HepG2 (cell line): ENCODE data around the gene PRELID2.

Source experiments
- EP300 ChIP-seq, 3 experiments: sonication (generic) in 1 of 3; formaldehyde crosslinking in 1 of 3; IDR thresholded peaks; 2 replicates each; pipeline versions ENCODE4 v1.5.1 to v1.6.1; 2011 to 2020; ENCODE audit warnings: low read depth in 2 of 3, low read length in 2 of 3, borderline replicate concordance in 1 of 3, improper control_type of control experiment in 1 of 3, mild to moderate bottlenecking in 1 of 3, missing genetic modification reagents in 1 of 3, moderate library complexity in 1 of 3
- JUN ChIP-seq: sonication (generic); formaldehyde crosslinking; IDR thresholded peaks from 2 replicates; pipeline ENCODE4 v1.4.0; 2020; ENCODE audit warnings: mild to moderate bottlenecking, missing genetic modification reagents
- MTA1 ChIP-seq: sonication (generic); formaldehyde crosslinking; IDR thresholded peaks from 2 replicates; pipeline ENCODE4 v1.4.0; 2020; ENCODE audit warnings: missing genetic modification reagents, mild to moderate bottlenecking, borderline replicate concordance
- POLR2A ChIP-seq, 2 experiments: IDR thresholded peaks; 2 replicates each; pipeline ENCODE4 v1.6.1; 2011; ENCODE audit warnings: low read depth in 2 of 2, low read length in 2 of 2, mild to moderate bottlenecking in 1 of 2, moderate library complexity in 1 of 2; ENCODE audit not compliant: insufficient read depth in 1 of 2
- SNAPC5 ChIP-seq: sonication (generic); formaldehyde crosslinking; IDR thresholded peaks from 2 replicates; pipeline ENCODE4 v1.8.1; 2023; ENCODE audit warnings: mild to moderate bottlenecking, missing genetic modification reagents, borderline replicate concordance

- TF ChIP-seq POLR2A (IDR thresholded peaks at IDR 0.05; ENCODE audit: insufficient read depth in 1 of 2, low read depth in 2 of 2, low read length in 2 of 2): no peak
- no peak for TF ChIP-seq EP300 (IDR thresholded peaks at IDR 0.05; ENCODE audit: low read depth in 2 of 2, low read length in 2 of 2)
- no peak for TF ChIP-seq EP300 (CRISPR knock-in tag; IDR thresholded peaks at IDR 0.05; ENCODE audit: borderline replicate concordance)
- TF ChIP-seq SNAPC5 (CRISPR knock-in tag): no peak
- TF ChIP-seq MTA1 (CRISPR knock-in tag): no peak
- no peak for TF ChIP-seq JUN (CRISPR knock-in tag)
Measured at GRCh38 chr5:145774442-145774841, 60.7 kb downstream of the PRELID2 start.
